ENCODE data around the gene NSUN6.

The NSUN6 gene

GRCh38 chr10:18497806-18498369 is 153.5 kb downstream of the NSUN6 start:
- no peak for DNase-seq
